NCI-H82 (cell line): ENCODE data around the gene BARX2.

Experiments
- DNase-seq: peaks from one replicate; lab custom pipeline; 2025; lab: John Stamatoyannopoulos, UW

The BARX2 gene

DNA sequence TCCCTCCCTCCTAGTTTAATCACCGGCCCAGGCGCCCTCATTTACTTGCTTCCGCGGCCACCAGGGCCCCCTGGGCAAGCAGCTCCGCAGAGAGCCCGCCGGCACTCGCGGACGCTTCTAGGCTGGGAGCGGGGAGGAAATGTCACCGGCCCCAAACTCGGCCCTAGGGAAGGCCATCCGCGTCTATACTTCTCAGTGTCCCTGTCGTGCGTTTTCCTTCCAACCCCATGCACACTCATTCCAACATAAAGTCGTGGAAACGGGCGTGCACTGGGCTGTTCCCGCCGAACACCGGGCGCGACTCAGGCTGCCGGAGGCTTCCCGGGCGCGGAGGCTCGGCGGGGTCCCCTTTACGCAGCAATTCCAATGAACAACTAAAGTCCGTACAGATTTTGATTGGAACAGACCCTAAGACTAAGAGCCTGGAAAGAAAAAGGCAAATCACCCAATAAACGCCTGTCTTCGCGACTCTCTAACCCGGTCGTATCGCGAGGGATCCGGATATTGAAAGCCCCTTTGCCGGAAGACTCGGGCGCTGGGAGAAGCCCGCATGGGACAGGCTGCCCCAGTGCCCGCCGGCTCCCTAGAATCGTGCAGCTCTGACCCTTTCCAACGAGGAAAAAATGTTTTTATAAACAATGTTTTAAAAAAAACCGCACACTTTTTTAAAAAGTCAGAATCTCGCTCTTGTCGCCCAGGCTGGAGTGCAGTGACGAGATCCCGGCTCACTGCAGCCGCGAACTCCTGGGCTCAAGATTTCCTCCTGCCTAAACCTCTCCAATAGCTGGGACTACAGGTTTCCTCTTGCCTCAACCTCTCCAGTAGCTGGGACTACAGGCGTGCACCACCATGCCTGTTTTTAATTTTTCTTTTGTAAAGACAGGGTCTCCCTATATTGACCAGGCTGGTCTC is 1.3 kb upstream of the BARX2 start:
- no peak for DNase-seq

DNA sequence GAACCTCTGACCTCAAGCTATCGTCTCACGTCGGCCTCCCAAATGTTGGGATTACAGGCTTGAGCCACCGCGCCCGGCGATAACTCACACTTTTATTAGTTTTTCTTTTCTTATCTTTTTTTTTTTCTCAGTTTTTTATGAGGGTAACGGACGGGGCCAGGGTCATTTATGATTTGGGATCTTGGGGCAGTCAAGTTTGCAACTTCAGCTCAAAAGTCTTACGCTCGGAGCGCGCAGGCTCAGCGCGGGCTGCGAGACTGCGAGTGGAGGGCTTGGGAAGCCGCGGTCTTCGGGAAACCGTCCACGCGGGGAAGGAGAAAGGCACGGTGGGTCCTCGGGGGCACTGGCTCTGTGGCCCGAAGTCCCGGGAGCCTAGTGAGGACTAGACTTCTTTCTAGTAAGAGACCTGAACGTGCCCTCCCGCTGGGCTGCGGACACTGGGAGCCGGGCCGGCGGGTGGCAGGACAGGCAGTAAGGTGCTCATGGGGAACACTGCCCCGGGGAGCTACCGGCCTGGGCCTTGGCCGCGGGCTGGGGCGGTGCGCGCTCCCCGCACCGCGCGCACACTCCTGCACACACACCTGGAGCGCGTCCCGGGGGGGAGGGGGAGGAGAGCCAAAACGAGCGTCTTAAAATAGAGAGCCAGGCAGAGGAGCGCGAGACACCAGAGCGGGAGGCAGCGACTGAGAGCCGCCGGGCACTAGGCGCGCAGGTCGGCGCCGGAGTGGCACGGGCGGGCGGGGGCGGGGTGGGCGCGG is 476 bp upstream of the BARX2 start:
- DNase-seq, result no peak

DNA sequence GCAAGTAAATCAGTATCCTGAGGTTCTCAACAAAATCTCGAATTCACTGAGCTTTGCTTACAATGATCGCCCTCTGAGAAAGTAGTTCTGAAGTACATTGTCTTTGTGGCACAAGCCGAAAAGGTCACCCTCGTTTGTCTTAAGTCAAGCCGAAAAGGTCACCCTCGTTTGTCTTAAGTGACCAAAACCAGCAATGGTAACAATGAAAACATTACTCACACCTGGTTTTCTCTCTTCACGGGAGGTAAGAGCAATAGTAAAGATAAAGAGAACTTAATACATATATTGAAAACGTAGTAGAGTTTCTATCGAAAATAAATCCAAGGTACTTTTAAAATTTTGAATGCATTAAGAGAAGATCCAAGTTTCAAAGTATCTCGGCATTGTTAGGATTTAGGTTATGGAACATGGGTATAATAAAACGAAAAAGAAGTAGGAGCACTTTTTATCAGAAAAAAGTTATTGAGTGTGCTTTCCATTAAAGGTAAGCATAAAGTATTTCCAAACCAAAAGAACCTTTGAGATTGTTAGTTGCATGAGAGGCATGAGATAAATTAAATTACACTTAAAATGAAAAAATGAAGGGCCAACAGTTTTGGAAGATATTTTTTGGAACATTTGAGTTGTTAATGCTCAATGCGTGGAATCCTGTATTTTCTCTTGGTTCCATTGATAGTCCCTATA is 1.2 kb downstream of the BARX2 start:
- DNase-seq, result no peak

DNA sequence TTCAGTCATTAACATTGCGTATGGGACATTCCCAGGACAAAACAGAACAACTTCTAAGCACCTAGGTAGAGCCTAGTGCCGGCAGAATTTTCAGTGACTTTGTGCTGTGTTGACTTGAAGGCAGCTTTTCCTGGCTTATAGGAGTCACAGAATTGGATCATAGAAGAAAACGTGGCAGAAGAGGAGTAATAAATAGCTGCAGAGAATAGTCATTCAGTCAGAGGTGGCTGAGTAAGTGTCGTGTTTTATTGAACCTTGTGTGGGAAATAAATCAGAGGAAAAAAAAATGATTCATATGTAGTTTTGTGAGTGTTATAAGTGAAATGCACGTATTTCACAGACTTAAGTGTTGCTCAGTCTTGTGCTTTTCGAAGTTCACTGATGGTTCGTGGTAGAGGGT is 2.1 kb downstream of the BARX2 start:
- DNase-seq, result no peak

DNA sequence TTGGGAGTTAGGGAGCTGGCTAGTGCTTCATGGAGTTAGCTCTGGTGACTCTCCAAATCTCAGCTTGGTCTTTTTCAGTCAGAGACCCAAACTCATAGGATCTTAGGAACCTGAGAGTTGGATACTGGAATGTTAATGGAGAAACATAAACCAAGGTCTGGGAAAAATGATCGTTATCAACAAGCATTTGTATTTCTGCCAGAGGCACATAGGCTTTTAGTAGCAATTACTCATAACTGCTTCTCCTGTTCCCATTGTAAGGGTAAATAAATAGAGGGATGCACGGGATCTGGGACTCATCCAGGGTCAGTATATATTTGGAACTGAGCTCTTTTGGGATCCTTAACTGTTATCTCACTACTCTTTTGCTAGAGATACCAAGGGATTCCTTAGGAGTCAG is 4.8 kb downstream of the BARX2 start:
- no peak for DNase-seq

DNA sequence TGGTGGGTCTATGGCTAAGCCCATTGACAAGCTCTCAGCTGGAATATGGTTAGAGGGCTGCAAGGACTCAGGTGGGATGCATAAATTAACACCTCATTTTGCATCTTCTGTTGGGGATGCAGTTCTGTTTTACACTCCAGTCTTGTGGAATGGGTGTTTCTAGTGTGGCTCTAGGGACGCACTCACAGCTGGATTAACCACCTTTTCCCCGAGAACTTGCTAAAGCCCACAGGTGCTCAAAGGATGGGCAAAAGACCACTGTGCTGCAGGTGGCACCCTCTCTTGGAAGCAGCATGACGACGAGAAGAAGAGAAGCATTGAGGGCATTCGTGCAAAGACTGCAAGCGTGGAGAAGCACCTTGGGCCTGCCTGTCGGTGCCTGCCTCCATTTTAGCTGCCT is 6.9 kb downstream of the BARX2 start:
- DNase-seq, result no peak

DNA sequence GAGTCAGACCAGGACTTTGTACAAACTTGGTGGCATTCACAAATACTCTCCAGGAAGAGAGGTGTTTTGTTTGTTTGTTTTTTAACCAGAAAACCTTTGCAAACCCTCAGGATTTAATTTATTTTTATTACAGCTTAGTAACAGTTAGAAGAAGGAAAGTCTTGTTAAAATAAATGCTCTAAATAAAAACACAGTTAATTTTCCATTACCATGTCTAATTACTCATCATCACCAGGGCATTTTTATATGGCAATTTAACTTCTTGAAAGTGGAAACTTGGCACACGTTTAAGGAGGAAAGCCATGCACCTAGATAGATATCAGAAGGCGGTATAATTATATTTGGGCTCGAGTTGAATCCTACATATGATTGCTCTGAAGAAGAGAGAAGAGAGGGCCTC is 7.4 kb downstream of the BARX2 start:
- DNase-seq, result no peak

DNA sequence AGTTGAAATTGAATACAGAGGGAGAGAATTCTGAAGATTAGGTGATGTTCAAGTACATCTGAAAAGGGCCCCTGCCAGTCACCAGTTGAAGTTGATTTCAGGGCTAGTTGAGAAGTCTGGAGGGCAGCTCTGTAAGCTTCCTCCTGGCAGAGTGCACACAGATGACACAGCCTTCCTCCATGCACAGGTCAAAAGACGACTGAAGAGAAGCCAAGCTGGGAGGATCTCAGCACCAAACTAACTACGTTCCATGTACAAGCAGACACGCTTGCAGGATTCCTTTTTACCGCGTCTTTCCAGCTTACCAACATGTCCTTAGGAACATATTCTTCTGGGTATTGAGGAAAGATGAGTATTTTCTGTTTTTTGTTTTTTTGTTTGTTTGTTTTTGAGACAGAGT is 7.9 kb downstream of the BARX2 start:
- DNase-seq, result no peak

DNA sequence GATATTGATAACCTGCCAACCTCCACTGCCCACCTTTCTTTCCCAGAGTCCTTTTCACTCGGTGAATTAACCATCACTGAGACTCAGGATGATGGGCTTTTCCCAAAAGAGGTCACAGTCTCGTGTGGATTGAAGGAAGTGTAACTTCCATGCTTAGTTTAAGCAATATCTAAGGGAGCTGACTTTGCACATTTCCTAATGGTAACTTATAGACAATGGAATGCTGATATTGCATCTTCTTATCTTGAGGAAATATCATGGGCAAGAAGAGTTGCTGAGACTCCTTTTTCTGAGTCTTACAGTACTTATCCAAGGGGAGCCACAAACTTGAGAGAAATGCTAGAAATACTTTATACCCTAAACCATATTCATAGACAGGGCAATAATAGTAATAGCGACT is 8.8 kb downstream of the BARX2 start:
- DNase-seq, result no peak

DNA sequence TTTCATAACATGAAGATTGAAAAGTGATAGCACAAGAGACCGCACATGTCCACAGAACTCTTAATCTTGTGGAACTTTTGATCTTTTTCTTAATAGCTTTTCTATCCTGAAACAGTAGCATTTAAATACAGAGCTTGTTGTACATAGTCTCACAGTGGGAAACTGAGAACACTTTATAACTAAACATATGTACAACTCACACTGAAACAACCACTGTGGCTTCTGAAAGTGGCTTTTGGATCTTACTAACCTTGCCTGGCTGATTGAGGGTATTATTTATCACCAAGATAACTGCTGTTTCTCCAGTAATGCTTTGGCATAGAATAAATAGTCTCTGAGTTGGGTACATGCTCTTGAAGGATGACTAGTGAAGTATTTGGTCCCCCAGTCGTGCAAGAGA is 10.2 kb downstream of the BARX2 start:
- no peak for DNase-seq

DNA sequence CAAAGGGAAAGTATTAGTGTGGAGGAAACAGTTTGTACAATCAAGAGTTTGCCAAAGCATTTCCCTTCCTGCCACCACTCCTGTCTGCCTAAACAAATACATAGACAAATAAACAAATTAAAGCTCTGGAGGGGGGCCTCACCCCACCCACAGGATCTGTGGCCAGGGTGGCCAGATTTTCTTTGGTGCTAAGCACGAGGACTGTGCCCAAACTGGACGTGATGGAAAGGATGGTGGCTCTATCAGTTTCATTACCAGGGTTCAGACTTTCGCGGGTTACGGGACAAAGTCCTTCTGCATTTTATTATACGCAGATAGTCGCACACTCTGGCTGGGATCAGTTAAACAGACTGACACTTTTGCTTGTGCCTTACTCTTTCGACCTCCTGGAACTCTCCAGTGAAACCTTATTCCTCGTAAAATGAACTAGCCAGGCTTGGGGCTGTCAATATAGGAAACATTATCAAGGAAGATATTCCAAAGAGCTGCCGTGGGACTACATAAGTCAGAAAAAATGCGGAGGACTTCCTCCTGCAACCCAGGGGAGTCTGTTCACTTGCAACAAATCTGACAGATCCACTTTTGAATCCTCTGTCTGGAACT is 11.2 kb downstream of the BARX2 start:
- DNase-seq, result no peak

DNA sequence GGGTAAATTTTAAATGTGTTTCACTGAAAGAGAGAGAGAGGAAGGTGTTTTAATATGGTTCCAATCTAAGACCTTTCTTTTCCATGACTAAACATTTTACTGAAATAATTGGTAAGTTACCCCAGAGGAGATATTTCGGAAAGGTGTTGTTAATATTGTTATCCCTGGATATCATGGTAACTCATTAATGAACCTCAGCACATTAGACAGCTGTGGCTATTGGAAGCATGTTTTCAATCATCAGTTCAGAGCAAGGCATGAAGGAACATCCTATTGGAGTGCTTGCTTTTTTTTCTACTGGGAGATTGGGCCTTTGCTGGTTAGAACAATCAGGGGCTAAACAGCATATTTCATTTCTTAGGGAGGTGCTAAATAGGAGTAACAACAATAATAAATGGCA is 11.8 kb downstream of the BARX2 start:
- DNase-seq, result no peak

DNA sequence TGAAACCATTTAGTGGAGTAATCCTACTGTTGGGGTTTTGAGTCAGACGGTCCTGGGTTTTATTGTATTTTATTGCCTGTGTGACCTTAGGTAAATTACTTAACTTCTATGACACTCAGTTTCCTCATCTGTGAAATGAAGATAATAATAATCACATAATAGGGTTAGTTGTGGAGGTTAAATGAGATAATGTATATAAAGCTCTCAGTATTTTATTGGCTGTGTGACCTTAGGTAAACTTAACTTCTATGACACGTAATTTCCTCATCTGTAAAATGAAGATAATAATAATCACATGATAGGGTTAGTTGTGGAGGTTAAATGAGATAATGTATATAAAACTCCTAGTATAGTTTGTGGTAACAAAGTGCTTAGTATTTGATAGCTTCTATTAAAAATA is 13.2 kb downstream of the BARX2 start:
- no peak for DNase-seq

DNA sequence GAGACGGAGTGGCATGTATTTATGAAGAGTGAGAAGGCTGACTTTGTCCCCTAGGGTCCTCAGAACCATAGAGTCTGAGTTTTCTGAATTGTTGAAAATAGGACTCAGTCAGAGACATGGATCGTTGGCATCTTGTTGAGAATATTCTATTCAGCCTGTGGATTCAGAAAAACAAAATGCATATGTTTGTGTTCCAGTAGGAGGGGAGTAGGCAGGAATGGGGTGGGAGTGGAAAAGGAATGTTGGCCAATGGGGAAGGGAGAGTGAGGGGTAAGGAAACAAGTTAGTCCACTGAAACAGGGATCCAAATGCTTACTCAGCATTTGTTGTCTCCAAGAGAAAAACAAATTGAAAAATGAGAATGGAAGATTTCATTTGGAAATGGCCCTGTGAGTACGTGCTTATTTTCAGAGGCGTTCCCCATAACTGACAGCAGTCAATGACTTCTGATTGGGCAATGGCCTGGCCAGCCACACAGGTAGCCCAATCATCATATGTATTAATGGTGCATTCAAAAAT is 14.7 kb downstream of the BARX2 start:
- DNase-seq, result no peak

DNA sequence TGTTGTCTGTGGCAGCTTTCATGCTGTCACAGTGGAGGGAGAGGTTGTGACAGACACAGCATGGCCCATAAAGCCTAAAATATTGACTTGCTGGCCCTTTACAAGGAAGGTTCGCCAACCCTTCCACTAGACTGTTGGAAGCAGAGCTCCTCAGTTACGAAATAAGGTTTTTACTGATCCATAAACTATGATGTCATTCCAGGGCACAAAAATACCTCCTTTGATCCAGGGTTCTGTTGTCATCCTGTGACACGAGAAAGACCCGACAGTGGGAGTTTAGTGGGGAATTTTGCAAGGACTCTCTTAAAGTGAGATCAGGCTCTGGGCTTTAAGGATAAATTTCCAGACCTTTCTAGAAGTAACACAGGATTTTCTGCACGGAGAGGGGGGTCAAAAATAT is 15.7 kb downstream of the BARX2 start:
- no peak for DNase-seq

DNA sequence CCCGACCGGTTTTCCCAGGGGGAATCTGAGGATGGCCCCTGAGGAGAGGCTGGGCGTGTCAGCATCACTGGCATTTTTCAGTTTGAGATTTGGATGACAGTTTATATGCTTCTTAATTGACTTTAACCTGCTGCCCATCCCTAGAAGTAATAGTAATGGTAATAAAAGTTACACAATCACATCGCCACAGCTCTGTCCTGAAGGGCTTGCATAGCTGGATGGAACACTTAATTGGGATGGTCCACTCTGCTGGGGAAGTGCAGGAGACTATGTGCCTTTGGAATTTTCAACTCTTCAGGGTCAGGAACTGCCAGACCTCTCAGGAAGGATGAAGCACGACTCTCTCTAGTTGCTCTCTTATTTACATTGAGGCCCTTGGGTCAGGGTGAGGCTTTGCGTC is 16.2 kb downstream of the BARX2 start:
- DNase-seq, result no peak

DNA sequence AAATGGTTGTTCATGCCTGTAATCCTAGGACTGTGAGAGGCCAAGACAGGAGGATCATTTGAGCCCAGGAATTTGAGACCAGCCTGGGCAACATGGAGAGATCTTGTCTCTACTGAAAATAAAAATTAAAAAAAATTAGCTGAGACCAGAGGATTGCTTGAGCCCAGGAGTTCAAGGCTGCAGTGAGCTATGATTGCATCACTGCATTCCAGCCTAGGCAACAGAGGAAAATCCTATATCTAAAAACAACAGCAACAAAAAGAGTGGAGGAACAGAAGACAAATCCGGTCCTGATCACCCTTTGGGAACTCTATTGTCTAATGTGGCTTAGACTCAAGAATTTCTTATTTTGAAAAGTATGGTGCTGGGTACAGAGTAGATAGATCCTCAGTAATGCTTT is 17.3 kb downstream of the BARX2 start:
- no peak for DNase-seq

DNA sequence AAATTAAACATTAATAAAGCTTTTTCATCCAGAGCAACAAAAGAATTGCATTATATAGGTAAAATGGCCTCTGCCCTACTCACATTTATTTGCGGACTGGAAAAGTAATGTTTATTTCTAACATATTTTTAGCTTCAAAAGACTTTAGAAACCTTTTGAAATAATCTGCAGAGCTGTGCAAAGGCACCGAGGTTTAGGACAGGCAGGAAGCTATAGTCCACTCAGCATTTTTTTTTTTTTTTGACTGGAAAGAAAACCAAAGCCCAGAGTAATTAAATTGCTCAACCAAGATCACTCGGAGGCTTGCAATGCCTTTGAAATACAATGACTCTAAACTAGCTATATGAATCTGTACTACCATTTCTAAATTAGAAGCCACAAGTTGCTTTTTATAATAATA is 19.1 kb downstream of the BARX2 start:
- no peak for DNase-seq

DNA sequence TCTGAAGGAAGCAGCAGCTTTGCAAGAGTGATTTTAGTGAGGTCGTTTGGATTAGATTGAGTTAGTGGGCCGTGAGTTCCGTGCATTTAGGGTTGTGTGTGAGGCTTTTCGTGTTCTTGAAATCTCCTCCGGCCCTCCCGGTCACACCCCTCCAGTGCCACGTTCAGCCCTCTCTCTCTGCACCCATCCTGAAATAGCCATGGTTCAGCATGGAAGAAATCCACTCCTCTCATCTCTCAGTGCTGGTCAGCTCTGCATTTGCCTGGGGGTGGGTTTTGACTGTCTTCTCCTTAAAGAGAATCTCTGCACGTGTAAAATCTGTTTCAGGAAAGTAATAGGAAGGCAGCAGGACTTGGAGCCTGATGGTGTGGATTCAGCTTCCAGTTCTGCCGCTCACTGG is 19.8 kb downstream of the BARX2 start:
- no peak for DNase-seq

DNA sequence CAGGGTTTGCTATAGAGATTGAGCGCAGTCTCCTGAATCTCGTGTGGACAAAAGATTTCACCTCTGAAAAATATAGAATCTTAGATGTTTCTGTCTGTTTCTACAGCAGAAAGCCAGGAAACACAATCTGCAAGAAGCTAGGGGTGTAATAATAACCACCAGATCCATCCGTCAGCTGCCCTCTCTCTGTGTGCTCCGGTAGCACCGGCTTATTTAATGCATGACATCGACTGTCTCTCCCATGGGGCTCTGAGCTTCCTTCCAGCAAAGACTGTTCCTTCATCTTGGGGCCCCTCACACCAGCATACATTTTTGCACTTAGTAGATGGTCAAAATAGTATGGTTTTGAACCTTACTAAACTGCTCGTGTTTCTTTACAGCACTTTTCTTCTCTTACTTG is 20.2 kb downstream of the BARX2 start:
- no peak for DNase-seq

DNA sequence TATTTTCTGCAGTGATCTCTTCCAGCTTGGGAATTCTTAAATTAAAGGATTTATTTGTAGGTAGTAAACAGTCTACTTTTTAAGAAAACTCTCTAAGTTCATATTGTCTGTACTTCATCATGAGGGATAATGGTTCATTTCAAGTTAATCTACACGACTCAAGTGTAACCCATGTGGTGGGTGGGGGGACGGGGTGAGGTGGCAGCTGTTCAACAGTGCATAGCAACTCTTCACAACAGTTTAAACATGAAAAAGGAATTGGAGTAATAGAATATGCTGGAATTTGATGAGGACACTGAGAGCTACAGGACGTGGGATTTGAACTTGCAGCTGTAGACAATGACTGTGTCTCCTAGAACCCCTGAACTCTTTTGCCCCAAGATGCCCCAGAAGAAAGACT is 20.8 kb downstream of the BARX2 start:
- DNase-seq, result no peak
